Right atrium auricular region (tissue), 2 donors: ENCODE measurements around the gene AHSA1. TPM values are rescaled to one million over a fixed set of nuclear protein-coding genes. Genes with fewer than 3 reads are reported as not detected.

Experiments
- DNase-seq: peaks from one replicate; pipeline ENCODE4 v3.0.0-alpha.2; 2019; ENCODE audit warnings: low spot score
- H3K27ac ChIP-seq, 2 donors: fragments of 200-600 bp; sonication (generic); 1 replicate in 1 of 2; 2 replicates in 1 of 2; pipeline ENCODE4 v1.5.1; 2016 to 2019
- H3K27me3 ChIP-seq, 2 donors: fragments of 200-600 bp; sonication (generic); one replicate each; pipeline versions ENCODE4 v1.5.1 to v1.6.0; 2017 to 2019
- H3K36me3 ChIP-seq: fragments of 200-600 bp; sonication (generic); one replicate; pipeline ENCODE4 v1.5.1; 2016
- H3K4me1 ChIP-seq, 2 donors: fragments of 200-600 bp; sonication (generic); one replicate each; pipeline versions ENCODE4 v1.5.1 to v1.6.0; 2017 to 2019
- H3K4me3 ChIP-seq, 2 donors: fragments of 200-600 bp; sonication (generic); 1 replicate in 1 of 2; 2 replicates in 1 of 2; pipeline ENCODE4 v1.5.1; 2017 to 2019; ENCODE audit warnings: mild to moderate bottlenecking in 1 of 2, moderate library complexity in 1 of 2
- H3K9me3 ChIP-seq, 2 donors: fragments of 200-600 bp; sonication (generic); one replicate each; pipeline ENCODE4 v1.5.1; 2019
- total RNA-seq, 2 donors: library from RNA; depleted of rRNA; stranded (reverse); fragments of >200 nt; gene quantifications; one replicate each; pipeline ENCODE4 v1.1.0, GENCODE V29; 2016
- TF ChIP-seq, protein P1 (sequence below), 2 donors: fragments of 200-600 bp; sonication (generic); IDR thresholded peaks; one replicate each; pipeline ENCODE4 v1.5.1; 2019; ENCODE audit warnings: antibody characterized with exemption in 2 of 2

Gene AHSA1
- total RNA-seq, 2 donors from 2014 or later, result 105 to 122 TPM

DNA sequence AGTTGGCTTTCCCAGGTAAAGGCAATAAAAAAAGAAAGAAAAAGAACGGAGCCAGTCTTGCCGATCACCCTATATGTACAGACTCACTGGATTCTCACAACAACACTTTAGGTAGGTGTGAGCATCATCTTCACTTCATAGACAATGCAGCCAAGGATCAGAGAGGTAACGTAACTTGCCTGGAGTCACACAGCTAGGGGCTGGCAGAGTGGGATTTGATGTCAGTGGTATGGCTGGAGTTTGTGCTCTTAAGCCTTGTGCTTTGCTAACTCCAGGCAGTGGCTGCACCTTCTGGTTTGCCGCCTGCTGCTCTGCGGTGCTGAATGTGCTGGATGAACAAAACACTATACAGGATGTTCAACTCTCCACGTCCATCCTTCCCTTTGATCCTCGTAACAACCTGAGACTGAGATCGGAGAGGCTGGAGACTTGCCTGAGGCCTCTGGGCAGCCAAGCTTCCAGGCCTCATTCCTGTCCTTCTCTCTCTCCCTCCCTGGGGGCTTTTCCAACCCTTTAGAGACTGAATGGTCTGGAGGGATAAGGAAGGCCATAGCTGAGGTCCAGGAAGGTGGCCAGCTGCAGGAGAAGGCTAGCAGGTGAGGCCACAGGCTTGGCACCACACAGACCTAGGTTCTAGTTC lies 32.6 kb downstream of the AHSA1 start:
- no peak overlapping the region for H3K4me3 ChIP-seq
- H3K36me3 ChIP-seq, result no peaks in the 10 kb centered on the region
- H3K4me1 ChIP-seq, result no peaks in the 10 kb centered on the region
- no peak overlapping the region for H3K27ac ChIP-seq
- DNase-seq, result no peak
- H3K9me3 ChIP-seq, result no peaks in the 10 kb centered on the region
- TF ChIP-seq, protein P1, sequence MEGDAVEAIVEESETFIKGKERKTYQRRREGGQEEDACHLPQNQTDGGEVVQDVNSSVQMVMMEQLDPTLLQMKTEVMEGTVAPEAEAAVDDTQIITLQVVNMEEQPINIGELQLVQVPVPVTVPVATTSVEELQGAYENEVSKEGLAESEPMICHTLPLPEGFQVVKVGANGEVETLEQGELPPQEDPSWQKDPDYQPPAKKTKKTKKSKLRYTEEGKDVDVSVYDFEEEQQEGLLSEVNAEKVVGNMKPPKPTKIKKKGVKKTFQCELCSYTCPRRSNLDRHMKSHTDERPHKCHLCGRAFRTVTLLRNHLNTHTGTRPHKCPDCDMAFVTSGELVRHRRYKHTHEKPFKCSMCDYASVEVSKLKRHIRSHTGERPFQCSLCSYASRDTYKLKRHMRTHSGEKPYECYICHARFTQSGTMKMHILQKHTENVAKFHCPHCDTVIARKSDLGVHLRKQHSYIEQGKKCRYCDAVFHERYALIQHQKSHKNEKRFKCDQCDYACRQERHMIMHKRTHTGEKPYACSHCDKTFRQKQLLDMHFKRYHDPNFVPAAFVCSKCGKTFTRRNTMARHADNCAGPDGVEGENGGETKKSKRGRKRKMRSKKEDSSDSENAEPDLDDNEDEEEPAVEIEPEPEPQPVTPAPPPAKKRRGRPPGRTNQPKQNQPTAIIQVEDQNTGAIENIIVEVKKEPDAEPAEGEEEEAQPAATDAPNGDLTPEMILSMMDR (IDR thresholded peaks at IDR 0.05), result no peak
- no peaks in the 10 kb centered on the region for H3K27me3 ChIP-seq

DNA sequence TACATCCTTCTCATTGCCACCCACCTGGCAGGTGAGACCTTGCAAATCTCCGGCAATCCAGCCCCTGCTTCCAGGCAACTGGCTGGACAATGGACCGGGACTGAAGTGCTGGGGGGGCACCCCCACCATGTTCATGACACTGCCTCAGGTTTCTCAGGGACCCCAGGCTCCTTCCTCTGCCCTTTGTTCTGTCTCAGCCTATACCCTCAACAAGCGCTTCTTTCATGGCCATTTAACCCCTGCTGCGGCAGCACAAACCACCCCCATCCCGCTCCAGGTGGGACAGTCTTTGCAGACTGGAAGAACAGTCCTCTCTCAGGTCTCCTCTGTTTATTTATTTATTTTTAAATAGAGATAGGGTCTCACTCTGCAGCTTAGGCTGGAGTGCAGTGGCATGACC lies 33.2 kb downstream of the AHSA1 start:
- TF ChIP-seq, protein P1 (IDR thresholded peaks at IDR 0.05), result no peak
- no peaks in the 10 kb centered on the region for H3K4me1 ChIP-seq
- H3K27ac ChIP-seq, result no peak overlapping the region
- no peaks in the 10 kb centered on the region for H3K36me3 ChIP-seq
- no peak overlapping the region for H3K4me3 ChIP-seq
- no peaks in the 10 kb centered on the region for H3K9me3 ChIP-seq
- DNase-seq, result no peak
- no peaks in the 10 kb centered on the region for H3K27me3 ChIP-seq

DNA sequence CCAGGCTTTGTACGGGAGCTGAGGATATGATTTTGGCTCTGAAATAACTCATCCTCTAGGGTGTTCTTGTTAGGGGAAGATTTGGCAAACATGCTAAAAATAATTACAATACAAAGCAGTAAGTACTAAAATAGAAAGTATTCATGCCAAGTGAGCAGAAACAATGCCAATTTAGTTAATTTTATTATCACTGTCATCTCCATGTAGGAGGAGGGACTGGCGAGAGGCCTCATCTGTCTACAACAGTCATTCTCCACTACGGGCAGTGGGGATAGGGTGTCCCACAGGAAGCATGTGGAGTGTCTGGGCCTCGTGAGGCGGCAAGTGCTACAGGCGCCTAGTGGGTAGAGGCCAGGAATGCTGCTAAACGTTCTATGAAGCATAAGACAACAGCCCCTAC lies 37.4 kb downstream of the AHSA1 start:
- Histone ChIP-seq H3K4me3 (no peak overlapping the region), H3K27me3 (peaks cover 10 to 11% of the 10 kb centered on the region in 2 donors), H3K9me3 (no peaks in the 10 kb centered on the region), H3K36me3 (no peaks in the 10 kb centered on the region), H3K4me1 (peaks cover 0 to 14% of the 10 kb centered on the region in 2 donors), H3K27ac (no peak overlapping the region)
- no peak for DNase-seq
- TF ChIP-seq, protein P1 (IDR thresholded peaks at IDR 0.05), result no peak

DNA sequence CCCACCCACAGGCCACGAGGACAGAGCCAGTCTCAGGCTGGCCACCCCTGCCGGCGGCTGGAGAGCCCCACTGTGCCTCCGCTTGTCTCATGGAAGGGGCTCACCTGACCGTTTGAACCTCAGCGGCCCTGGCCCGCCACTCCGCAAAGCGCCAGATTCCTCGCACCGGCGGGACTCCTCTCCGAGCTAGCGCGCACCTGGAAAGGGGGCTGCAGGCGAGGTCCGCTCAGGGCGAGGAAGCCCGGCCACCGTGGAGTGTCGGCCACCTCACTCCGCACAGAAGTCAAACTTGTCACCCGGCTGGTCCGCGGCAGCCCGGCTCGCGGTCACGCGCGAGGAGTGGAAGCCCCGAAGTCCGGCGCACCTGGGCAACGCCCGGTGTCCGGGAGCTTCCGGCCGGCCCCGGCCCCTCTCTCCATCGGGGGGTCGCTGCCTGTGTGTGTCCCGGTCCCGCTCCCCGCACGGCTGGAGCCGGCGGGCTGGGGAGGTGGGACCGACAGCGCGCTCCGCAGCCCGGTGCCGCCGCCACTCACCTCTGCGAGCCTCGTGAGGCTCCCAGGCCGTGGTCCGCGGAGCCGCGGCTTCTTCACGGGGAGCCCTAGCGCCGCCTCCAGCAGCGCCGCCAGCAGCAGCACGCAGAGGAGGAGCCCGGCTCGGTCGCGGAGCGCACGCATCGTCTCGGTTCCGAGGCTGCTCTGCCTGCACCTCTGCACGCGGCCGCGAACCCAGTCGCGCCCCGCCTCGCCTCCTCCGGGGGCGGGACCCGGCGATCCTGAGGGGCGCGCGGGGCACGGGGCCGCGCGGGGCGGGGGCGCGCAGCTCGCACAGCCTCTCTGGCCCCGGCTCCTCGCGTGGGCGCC lies 40.5 kb downstream of the AHSA1 start, which contains the start of gene ISM2:
TSS of gene ISM2 (minus strand) at position 697 of the 860 bp plus-strand sequence. CDS start at position 674, 23 bp downstream.
- Histone ChIP-seq H3K4me3 (peak within 1 kb of the TSS; percentile 26 to 50), H3K4me1 (peaks cover 0 to 14% of the 10 kb centered on the region in 2 donors), H3K9me3 (peaks cover 0 to 4% of the 10 kb centered on the region in 2 donors), H3K27ac (no peak within 1 kb of the TSS), H3K36me3 (no peaks in the 10 kb centered on the region), H3K27me3 (peaks cover 10 to 11% of the 10 kb centered on the region in 2 donors)
- TF ChIP-seq, protein P1 (IDR thresholded peaks at IDR 0.05), result no peak
- DNase-seq, result no peak

DNA sequence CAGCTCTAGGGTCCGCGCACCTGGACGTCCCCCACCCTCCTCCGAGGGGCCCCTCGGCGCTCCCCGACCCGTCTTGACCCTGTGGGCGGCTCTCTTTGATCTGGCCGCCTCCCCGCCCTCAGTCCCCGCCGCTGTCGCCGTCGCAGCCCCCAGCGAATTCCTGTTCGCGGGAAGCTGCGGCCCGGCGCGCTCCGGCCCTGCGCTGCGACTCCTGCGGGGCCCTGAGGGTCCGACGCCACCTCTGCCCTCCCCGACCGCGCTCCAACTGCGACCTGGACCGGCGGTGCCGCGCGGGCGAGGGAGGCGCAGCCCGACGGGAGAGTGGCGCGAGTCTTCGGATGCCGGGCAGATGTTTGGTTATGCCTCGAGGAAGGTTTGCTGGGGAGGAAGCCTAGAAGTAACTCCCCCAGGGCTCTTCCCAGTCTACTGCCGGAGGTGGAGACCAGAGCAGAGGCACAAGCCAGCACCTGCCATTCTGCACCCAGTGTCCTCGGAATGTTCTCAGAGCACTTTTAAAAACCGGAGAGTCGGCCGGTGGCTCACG lies 41.2 kb downstream of the AHSA1 start:
- Histone ChIP-seq H3K27ac (no peak overlapping the region), H3K27me3 (peaks cover 10 to 11% of the 10 kb centered on the region in 2 donors), H3K4me3 (peak overlapping the region; percentile 26 to 50), H3K9me3 (peaks cover 0 to 8% of the 10 kb centered on the region in 2 donors), H3K4me1 (peaks cover 0 to 14% of the 10 kb centered on the region in 2 donors), H3K36me3 (no peaks in the 10 kb centered on the region)
- TF ChIP-seq, protein P1 (IDR thresholded peaks at IDR 0.05), result no peak
- no peak for DNase-seq
